ENCODE results near the gene TIAM1. TPM values are rescaled to one million over a fixed set of nuclear protein-coding genes. Genes with fewer than 3 reads are reported as not detected.

Gene TIAM1
- polyA plus RNA-seq, 2 of the 4 experiments (the other 2 are of a cell fraction), result 0.23 to 0.40 TPM

- CTCF ChIA-PET, result no interaction called here
- TF ChIP-seq CBX2 (IDR thresholded peaks at IDR 0.05; ENCODE audit: borderline replicate concordance, low read depth) (no peak), ELK1 (IDR thresholded peaks at IDR 0.05; ENCODE audit: low read depth, low read length) (no peak), ZFP36 (IDR thresholded peaks at IDR 0.05; ENCODE audit: borderline replicate concordance, partially characterized antibody) (peak; percentile 35), USF2 (IDR thresholded peaks at IDR 0.05) (no peak)
- ATAC-seq (no peak), FAIRE-seq (no peak), DNase-seq (ENCODE audit: low read depth in 1 of 2, low spot score in 1 of 2) (no peak)
- 29% methylated on average over 4 of the region's 4 CpGs for WGBS (ENCODE audit: missing lambda C conversion rate)
- POLR2A ChIA-PET, result no interaction called here
- Histone ChIP-seq H3K4me2 (no peak overlapping the region), H3K4me3 (no peak overlapping the region), H3K4me1 (no peaks in the 10 kb centered on the region), H3K27ac (no peak overlapping the region), H3K9me3 (no peaks in the 10 kb centered on the region)
Observed at GRCh38 chr21:31162079-31162699, 181.9 kb downstream of the TIAM1 start.

GRCh38 chr21:31161157-31161556, 182.9 kb downstream of the TIAM1 start:
- WGBS (ENCODE audit: missing lambda C conversion rate), result 37% methylated on average over 5 of the region's 5 CpGs
- FAIRE-seq, result no peak
- TF ChIP-seq RNF2 (IDR thresholded peaks at IDR 0.05; ENCODE audit: borderline replicate concordance, low read depth) (no peak), EP300 (IDR thresholded peaks at IDR 0.05) (no peak), TFCP2L1 (CRISPR knock-in tag; IDR thresholded peaks at IDR 0.05) (no peak), JUN (IDR thresholded peaks at IDR 0.05) (no peak), FOXS1 (CRISPR knock-in tag; IDR thresholded peaks at IDR 0.05) (no peak), HOXB5 (CRISPR knock-in tag; IDR thresholded peaks at IDR 0.05) (no peak), GATA3 (IDR thresholded peaks at IDR 0.05; ENCODE audit: borderline replicate concordance) (no peak), REST (IDR thresholded peaks at IDR 0.05) (no peak), KDM5A (IDR thresholded peaks at IDR 0.05) (no peak), MYC (IDR thresholded peaks at IDR 0.05; ENCODE audit: borderline replicate concordance, low read length) (no peak), ZFP36 (IDR thresholded peaks at IDR 0.05; ENCODE audit: borderline replicate concordance, partially characterized antibody) (no peak), NR3C1 (IDR thresholded peaks at IDR 0.05) (no peak), NPAS2 (CRISPR knock-in tag; IDR thresholded peaks at IDR 0.05; ENCODE audit: borderline replicate concordance) (no peak), USF2 (IDR thresholded peaks at IDR 0.05) (no peak), HDAC2 (IDR thresholded peaks at IDR 0.05) (no peak), CBX8 (IDR thresholded peaks at IDR 0.05) (no peak), ZC3H11A (IDR thresholded peaks at IDR 0.05) (no peak), BHLHE40 (IDR thresholded peaks at IDR 0.05; ENCODE audit: low read depth, low read length) (no peak), EHF (CRISPR knock-in tag; IDR thresholded peaks at IDR 0.05) (no peak), HMGXB4 (CRISPR knock-in tag; IDR thresholded peaks at IDR 0.05; ENCODE audit: borderline replicate concordance) (no peak)
- Histone ChIP-seq H3K4me3 (no peak overlapping the region), H3K4me1 (no peaks in the 10 kb centered on the region), H3K4me2 (no peak overlapping the region), H3K9me3 (no peaks in the 10 kb centered on the region; the same call in 2 of the 3 replicates), H3K27ac (no peak overlapping the region)
- no peak for ATAC-seq
- no peak for DNase-seq (ENCODE audit: low read depth in 1 of 2, low spot score in 1 of 2)
- ChIA-PET CTCF (no interaction called here), POLR2A (no interaction called here)
